Endometrium (tissue), 2 donors: ENCODE data around the gene CBFA2T3.

Experiments used
- FAIRE-seq: peaks from 2 replicates; lab custom pipeline; 2012; peaks lifted over from hg19 to GRCh38; lab: Jason Lieb, UNC
- donor health status: control.
- donor health status: control.

CBFA2T3 gene

DNA sequence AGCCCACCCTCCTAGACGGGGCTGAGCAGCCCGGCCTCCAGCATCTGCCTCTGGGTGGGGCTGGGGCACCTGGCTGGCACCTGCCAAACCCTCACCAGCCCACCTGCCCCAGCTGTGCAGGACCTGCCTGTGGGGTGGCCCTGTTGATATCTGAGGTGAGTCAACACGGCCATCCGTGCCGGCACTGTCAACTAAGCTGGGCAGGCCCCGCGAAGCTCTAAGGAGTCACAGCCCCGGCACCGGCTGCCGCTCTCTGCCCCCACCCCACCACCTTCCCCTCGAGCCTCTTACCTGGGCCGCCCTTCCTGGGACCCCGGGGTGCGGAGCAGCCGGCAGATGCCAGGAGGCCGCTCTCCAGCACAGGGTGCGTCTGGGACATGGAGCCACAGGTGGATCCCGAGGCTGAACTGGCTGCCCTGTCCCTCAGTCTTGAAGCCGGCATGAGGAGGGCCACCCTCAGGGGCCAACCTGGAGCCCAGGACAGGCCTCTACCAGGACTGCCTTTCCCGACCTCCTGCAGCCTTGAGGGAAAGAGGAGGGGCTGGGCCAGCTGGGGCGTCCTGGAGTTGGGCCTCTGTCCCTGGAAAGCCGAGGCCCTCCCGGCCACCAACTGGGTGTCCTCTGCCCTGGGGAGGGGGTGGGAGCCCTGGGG is 515 bp downstream of the CBFA2T3 start:
- no peak for FAIRE-seq

- no peak for FAIRE-seq
Measured at GRCh38 chr16:88975511-88976061, 1.4 kb downstream of the CBFA2T3 start.

- no peak for FAIRE-seq
Measured at GRCh38 chr16:88974916-88975215, 2.1 kb downstream of the CBFA2T3 start.

DNA sequence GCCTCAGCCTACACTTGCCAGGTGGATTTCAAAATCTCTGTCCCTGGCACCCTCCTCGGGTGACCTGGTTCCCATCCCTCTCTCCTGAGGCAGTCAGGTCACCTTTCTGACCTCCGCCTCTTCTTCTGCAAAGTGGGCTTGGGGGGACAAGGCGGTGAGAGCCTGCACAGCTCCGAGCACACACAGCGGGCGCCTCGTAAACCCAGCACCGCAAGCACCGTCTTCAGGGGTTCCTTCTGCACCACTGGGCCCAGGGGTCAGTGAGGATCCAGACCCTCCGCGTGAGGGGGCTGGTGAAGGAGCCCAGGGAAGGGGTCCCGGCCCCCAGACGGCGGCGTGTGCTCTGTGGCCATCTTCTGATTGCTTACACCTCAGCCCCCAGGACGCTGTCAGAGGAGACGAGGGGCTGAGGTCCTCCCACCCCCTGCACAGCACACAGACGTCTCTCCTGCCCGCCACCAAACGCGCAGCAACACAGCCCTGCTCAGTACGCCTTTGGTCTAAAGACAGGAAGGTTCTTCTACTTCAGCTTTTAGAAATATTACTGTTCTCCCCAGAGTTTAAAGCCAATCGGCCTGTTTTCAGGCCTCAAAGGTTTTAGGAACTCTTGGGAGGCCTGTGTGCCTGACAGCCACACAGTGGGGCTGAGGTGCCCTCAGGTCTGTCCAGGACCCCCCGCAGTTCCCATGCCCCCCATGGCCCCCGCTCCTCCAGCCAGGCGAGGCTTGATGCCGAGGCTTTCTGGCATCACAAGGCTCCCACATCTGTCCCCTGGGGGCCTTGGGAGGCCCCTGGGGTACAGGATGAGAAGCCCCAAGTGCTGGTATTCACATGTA is 2.7 kb downstream of the CBFA2T3 start:
- FAIRE-seq, result no peak

DNA sequence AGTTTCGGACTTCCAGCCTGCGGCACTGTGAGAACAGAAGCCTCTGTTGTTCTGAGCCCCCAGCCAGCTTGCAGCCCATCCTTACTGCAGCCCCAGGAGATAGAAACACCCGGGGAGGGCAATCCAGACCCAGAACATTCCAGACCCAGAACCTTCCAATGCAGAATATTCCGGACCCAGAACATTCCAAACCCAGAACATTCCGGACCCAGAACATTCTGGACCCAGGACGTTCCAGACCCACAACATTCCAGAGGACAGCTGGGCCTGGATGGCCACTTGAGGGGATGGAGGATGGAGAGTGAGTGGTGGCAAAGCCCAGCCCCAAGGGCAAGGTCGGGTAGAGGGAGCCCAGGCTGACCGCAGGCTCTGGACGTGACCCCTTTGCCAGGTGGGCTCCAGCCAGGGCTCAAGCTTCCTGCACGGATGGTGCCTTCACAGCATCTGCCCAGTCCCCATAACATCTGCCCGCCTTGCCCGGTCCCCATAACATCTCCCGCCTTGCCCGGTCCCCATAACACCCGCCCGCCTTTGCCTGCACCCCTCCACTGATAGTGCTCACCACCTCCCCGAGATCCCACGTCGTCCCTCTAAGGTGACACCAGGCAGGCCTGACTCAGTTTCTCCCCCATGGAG is 3.5 kb downstream of the CBFA2T3 start:
- no peak for FAIRE-seq

GRCh38 chr16:88973007-88973410 is 4.0 kb downstream of the CBFA2T3 start:
- FAIRE-seq, result no peak

GRCh38 chr16:88972349-88972748 is 4.7 kb downstream of the CBFA2T3 start:
- no peak for FAIRE-seq

- FAIRE-seq, result no peak
Measured at GRCh38 chr16:88971371-88972097, 5.5 kb downstream of the CBFA2T3 start.

- FAIRE-seq, result no peak
Measured at GRCh38 chr16:88970539-88971065, 6.4 kb downstream of the CBFA2T3 start.

GRCh38 chr16:88970050-88970449 is 7.0 kb downstream of the CBFA2T3 start:
- no peak for FAIRE-seq

DNA sequence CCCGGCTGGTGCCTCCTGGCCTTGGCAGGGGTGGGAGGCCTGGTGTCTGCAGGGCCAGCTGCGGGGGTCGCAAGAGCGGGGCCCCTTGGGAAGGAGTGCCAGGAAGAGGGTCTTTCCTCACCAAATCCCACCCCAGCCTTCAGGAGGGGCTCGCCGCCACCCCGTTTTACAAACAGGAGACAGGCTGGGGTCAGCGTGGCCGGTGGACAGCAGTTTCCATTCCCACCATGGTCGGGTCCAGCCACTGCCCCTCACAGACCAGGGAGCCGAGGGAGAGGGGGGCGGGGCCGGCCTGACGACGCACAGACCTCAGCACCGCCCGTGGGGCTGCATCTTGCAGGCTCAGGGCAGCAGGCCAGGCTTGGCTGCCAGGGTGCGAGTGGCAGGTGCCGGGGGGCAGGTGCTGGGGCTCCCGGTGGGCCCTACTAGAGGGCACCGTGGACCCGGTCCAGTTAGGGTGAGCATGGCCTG is 7.6 kb downstream of the CBFA2T3 start:
- FAIRE-seq, result no peak

GRCh38 chr16:88968589-88969280 is 8.3 kb downstream of the CBFA2T3 start:
- FAIRE-seq, result no peak

DNA sequence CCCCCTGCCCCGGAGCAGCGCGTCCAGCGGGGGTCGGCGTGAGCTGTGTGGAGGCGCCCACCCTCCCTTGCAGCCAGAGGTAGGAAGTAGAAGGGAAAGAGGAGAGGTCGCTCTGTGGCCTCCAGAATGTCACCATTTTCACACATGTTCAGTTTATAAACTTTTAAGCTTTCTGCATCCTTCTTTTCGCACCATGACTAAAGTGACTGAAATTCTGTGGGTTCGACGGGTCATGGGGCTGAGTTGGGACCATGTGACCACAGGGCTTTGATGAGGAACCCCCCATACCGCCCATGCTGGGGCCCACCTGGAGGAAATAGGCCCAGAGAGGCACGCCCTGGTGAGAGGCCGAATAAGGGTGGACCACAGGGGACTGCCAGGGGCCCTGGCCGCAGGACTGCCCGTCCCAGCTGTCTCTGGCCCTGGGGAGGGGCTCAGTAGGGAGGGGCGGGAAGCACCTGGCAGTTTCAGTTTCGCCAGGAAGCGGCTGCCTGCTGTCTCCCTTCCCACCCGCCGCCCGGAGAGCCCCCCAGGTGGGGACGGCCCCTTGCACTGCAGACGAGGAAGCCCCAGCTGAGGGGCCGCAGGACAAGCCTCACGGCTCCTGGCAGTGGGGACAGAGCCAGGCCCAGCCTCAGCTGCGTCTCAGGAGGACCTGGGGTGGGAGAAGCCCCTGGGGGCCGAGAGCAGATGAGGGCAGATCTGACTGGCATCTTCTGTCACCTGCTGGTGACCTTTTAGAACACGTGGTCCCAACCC is 9.0 kb downstream of the CBFA2T3 start:
- no peak for FAIRE-seq

GRCh38 chr16:88966986-88967829 is 9.8 kb downstream of the CBFA2T3 start:
- no peak for FAIRE-seq

GRCh38 chr16:88965826-88966480 is 11.1 kb downstream of the CBFA2T3 start:
- no peak for FAIRE-seq

- FAIRE-seq, result no peak
Measured at GRCh38 chr16:88965411-88965810, 11.6 kb downstream of the CBFA2T3 start.

GRCh38 chr16:88964636-88965035 is 12.4 kb downstream of the CBFA2T3 start:
- no peak for FAIRE-seq

GRCh38 chr16:88963583-88963982 is 13.4 kb downstream of the CBFA2T3 start:
- FAIRE-seq, result no peak
